Keratinocyte (primary cell): ENCODE data around the gene CLOCK.

Source experiments
- CTCF ChIP-seq, 3 experiments: IDR thresholded peaks in 1 of 3; conservative IDR thresholded peaks in 1 of 3; optimal IDR thresholded peaks in 1 of 3; 2 replicates in 2 of 3; 3 replicates in 1 of 3; pipeline versions ENCODE3 to v1.5.1; 2011; ENCODE audit warnings: low read length in 3 of 3, mild to moderate bottlenecking in 3 of 3, moderate library complexity in 2 of 3, control low read depth in 1 of 3, inconsistent platforms in 1 of 3; ENCODE audit not compliant: insufficient read depth in 2 of 3; ENCODE audit errors: extremely low read depth in 1 of 3
- EZH2 ChIP-seq: IDR thresholded peaks from one replicate; pipeline ENCODE4 v1.6.1; 2012; ENCODE audit warnings: inconsistent platforms, mild to moderate bottlenecking, low read length, moderate library complexity

GRCh38 chr4:55458164-55458563 is 88.5 kb downstream of the CLOCK start:
- TF ChIP-seq CTCF (optimal IDR thresholded peaks at IDR 0.05 in 1 of 3, IDR thresholded peaks at IDR 0.05 in 1 of 3, conservative IDR thresholded peaks at IDR 0.05 in 1 of 3; ENCODE audit: extremely low read depth in 1 of 3, insufficient read depth in 2 of 3, low read length in 3 of 3): no peak
- no peak for TF ChIP-seq EZH2
